Astrocyte of the cerebellum (primary cell): ENCODE data around the gene TBC1D3B.

ENCODE experiments used
- DNase-seq: peaks from one replicate; pipeline ENCODE4 v3.0.0-alpha.2; 2011; ENCODE audit warnings: low read depth
- H3K4me3 ChIP-seq: 2 replicates; pipeline ENCODE4 v1.5.1; 2011; ENCODE audit warnings: mild to moderate bottlenecking, low read depth, low read length, moderate library complexity
- CTCF ChIP-seq: IDR thresholded peaks from 2 replicates; pipeline ENCODE4 v1.5.1; 2012; ENCODE audit warnings: low read length, low read depth, moderate library complexity, mild to moderate bottlenecking; ENCODE audit errors: missing control alignments
- in situ Hi-C: cut with HindIII; loops from 2 replicates; pipeline ENCODE4 v1.10.0; 2017; ENCODE audit warnings: low sequenced_read_pairs

Gene TBC1D3B

GRCh38 chr17:36153895-36154610 lies 22.4 kb downstream of the TBC1D3B start:
- no peak overlapping the region for H3K4me3 ChIP-seq
- TF ChIP-seq CTCF: no peak
- in situ Hi-C loops: no loop called here
- DNase-seq: no peak

- no peak overlapping the region for H3K4me3 ChIP-seq
- peak; percentile 3 for TF ChIP-seq CTCF
- in situ Hi-C loops: no loop called here
- DNase-seq: no peak
Observed at GRCh38 chr17:36152639-36153120, 23.8 kb downstream of the TBC1D3B start.

- H3K4me3 ChIP-seq: no peak overlapping the region
Observed at GRCh38 chr17:36151891-36152638, 24.4 kb downstream of the TBC1D3B start.

GRCh38 chr17:36149296-36149820 lies 27.1 kb downstream of the TBC1D3B start:
- H3K4me3 ChIP-seq: no peak overlapping the region
- TF ChIP-seq CTCF: no peak
- DNase-seq: peak; percentile 94
- in situ Hi-C loops: no loop called here

More at GRCh38 chr17:36151891-36152638, 24.4 kb downstream of the TBC1D3B start:
- TF ChIP-seq CTCF: no peak
- in situ Hi-C loops: no loop called here
- DNase-seq: no peak

GRCh38 chr17:36148559-36149295 lies 27.7 kb downstream of the TBC1D3B start:
- no peak overlapping the region for H3K4me3 ChIP-seq
- peak; percentile 100 for TF ChIP-seq CTCF
- DNase-seq: peak; percentile 49
- in situ Hi-C loops: no loop called here

GRCh38 chr17:36147601-36148000 lies 28.8 kb downstream of the TBC1D3B start:
- in situ Hi-C loops: no loop called here
- TF ChIP-seq CTCF: no peak
- DNase-seq: no peak
- H3K4me3 ChIP-seq: no peak overlapping the region
